ENCODE measurements around the gene GAPVD1. TPM values are rescaled to one million over a fixed set of nuclear protein-coding genes. Genes with fewer than 3 reads are reported as not detected.

The GAPVD1 gene
- total RNA-seq, 2 experiments from 2014 or later, result 74.1 to 82.2 TPM

DNA sequence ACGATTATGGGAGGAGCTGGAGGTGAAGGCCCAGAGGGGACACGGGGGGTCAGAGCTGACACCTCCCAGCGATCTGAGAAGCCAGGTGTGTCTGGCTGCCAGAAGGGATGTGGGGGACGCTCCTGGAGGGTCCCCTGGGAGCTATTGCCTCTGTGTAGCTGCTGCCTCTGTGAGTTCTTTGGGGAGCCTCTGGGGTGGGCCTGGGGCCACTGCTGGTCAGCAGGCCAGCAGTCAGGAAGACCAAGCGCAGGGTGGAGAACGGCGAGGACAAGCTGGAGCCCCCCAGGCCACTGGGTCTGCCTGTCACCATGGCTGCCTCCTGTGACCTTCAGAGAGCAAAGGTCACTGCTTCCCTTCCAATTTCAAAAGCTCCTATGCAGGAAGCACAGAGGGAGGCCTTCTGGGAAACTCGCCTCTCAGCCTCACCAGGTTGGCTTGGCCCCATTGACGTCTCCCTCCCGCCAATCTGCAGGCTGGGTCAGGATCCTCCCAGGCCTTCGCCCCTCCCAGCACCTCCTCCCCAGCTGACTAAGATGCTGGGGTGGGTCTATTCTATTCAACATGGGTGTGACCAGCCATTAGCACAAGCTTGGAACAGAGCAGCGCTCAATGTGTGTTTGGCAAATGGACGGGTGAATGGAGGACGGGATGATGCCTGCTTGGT is 126.4 kb downstream of the GAPVD1 start:
- TF ChIP-seq, protein P1, sequence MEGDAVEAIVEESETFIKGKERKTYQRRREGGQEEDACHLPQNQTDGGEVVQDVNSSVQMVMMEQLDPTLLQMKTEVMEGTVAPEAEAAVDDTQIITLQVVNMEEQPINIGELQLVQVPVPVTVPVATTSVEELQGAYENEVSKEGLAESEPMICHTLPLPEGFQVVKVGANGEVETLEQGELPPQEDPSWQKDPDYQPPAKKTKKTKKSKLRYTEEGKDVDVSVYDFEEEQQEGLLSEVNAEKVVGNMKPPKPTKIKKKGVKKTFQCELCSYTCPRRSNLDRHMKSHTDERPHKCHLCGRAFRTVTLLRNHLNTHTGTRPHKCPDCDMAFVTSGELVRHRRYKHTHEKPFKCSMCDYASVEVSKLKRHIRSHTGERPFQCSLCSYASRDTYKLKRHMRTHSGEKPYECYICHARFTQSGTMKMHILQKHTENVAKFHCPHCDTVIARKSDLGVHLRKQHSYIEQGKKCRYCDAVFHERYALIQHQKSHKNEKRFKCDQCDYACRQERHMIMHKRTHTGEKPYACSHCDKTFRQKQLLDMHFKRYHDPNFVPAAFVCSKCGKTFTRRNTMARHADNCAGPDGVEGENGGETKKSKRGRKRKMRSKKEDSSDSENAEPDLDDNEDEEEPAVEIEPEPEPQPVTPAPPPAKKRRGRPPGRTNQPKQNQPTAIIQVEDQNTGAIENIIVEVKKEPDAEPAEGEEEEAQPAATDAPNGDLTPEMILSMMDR (IDR thresholded peaks at IDR 0.05), result no peak
- Histone ChIP-seq H3K36me3 (ENCODE audit: insufficient read depth, low read length) (no peaks in the 10 kb centered on the region), H3K4me1 (ENCODE audit: insufficient read depth, low read length) (no peaks in the 10 kb centered on the region), H3K27me3 (ENCODE audit: control insufficient read depth in 1 of 2, insufficient read depth in 2 of 2, low read length in 2 of 2) (peaks cover 3 to 6% of the 10 kb centered on the region in 2 experiments), H3K9me3 (ENCODE audit: control insufficient read depth in 1 of 2, insufficient read depth in 1 of 2, low read length in 2 of 2) (no peaks in the 10 kb centered on the region), H3K4me3 (ENCODE audit: low read length) (no peak overlapping the region), H3K27ac (ENCODE audit: low read depth in 1 of 2, low read length in 2 of 2) (no peak overlapping the region)
- H3K36me3 Mint-ChIP-seq (ENCODE audit: low read depth), result no peaks in the 10 kb centered on the region
- CTCF ChIA-PET, result no interaction called here
- H3K4me3 Mint-ChIP-seq, result no peak overlapping the region
- no peaks in the 10 kb centered on the region for H3K9me3 Mint-ChIP-seq
- DNase-seq, result no peak
- intact Hi-C loops (cut with DNase I, micrococcal nuclease), result no loop called here
- no peaks in the 10 kb centered on the region for H3K4me1 Mint-ChIP-seq (ENCODE audit: low read depth)
- POLR2A ChIA-PET, result no interaction called here
- no peaks in the 10 kb centered on the region for H3K27me3 Mint-ChIP-seq
- no peak overlapping the region for H3K27ac Mint-ChIP-seq
- no peak for ATAC-seq (ENCODE audit: poor library complexity)

GRCh38 chr9:125388978-125389377 is 127.4 kb downstream of the GAPVD1 start:
- no peak overlapping the region for H3K4me3 Mint-ChIP-seq
- H3K27me3 Mint-ChIP-seq, result no peaks in the 10 kb centered on the region
- peaks cover 3 to 6% of the 10 kb centered on the region in 2 experiments for H3K27me3 ChIP-seq (ENCODE audit: control insufficient read depth in 1 of 2, insufficient read depth in 2 of 2, low read length in 2 of 2)
- no peaks in the 10 kb centered on the region for H3K4me1 Mint-ChIP-seq (ENCODE audit: low read depth)
- no peaks in the 10 kb centered on the region for H3K36me3 Mint-ChIP-seq (ENCODE audit: low read depth)
- H3K36me3 ChIP-seq (ENCODE audit: insufficient read depth, low read length), result no peaks in the 10 kb centered on the region
- ATAC-seq (ENCODE audit: poor library complexity), result no peak
- POLR2A ChIA-PET, result no interaction called here
- DNase-seq, result no peak
- TF ChIP-seq, protein P1 (IDR thresholded peaks at IDR 0.05), result no peak
- CTCF ChIA-PET, result no interaction called here
- no peaks in the 10 kb centered on the region for H3K4me1 ChIP-seq (ENCODE audit: insufficient read depth, low read length)
- H3K4me3 ChIP-seq (ENCODE audit: low read length), result no peak overlapping the region
- no peaks in the 10 kb centered on the region for H3K9me3 Mint-ChIP-seq
- H3K9me3 ChIP-seq (ENCODE audit: control insufficient read depth in 1 of 2, insufficient read depth in 1 of 2, low read length in 2 of 2), result no peaks in the 10 kb centered on the region
- H3K27ac ChIP-seq (ENCODE audit: low read depth in 1 of 2, low read length in 2 of 2), result no peak overlapping the region
- intact Hi-C loops (cut with DNase I, micrococcal nuclease), result no loop called here
- H3K27ac Mint-ChIP-seq, result no peak overlapping the region

DNA sequence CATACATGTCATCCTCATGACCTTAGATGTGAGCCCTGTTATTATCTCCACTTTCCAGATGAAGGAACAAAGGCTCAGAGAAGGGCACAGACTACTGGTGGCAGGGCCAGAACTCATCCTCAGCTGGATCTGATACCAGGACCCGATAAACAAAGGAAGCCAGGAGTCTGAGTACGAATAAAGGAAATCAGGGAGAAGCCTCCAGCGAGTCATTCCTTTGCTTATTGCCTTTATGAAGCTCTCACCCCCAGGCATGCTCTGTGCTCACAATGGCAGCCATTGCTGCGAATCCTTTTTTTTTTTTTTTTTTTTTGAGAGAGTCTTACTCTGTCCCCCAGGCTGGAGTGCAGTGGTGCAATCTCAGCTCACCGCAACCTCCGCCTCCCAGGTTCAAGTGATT is 130.1 kb downstream of the GAPVD1 start:
- ATAC-seq (ENCODE audit: poor library complexity) (no peak), DNase-seq (no peak)
- H3K4me1 ChIP-seq (ENCODE audit: insufficient read depth, low read length), result no peaks in the 10 kb centered on the region
- H3K4me1 Mint-ChIP-seq (ENCODE audit: low read depth), result no peaks in the 10 kb centered on the region
- no peak overlapping the region for H3K4me3 Mint-ChIP-seq
- H3K4me3 ChIP-seq (ENCODE audit: low read length), result no peak overlapping the region
- intact Hi-C loops (cut with DNase I, micrococcal nuclease), result loop anchor here in 1 of 2 experiments (10.0 kb wide), 1 partner anchor 1397 kb away; no protein-coding TSS in a partner anchor
- POLR2A ChIA-PET, result no interaction called here
- H3K27ac Mint-ChIP-seq, result no peak overlapping the region
- H3K36me3 ChIP-seq (ENCODE audit: insufficient read depth, low read length), result no peaks in the 10 kb centered on the region
- CTCF ChIA-PET, result interaction anchor here (0.7 kb wide), 1 partner anchor 927 kb away, joined by 3 read pairs; no protein-coding TSS in a partner anchor
- H3K9me3 Mint-ChIP-seq, result no peaks in the 10 kb centered on the region
- no peak overlapping the region for H3K27ac ChIP-seq (ENCODE audit: low read depth in 1 of 2, low read length in 2 of 2)
- H3K27me3 ChIP-seq (ENCODE audit: control insufficient read depth in 1 of 2, insufficient read depth in 2 of 2, low read length in 2 of 2), result peaks cover 3 to 6% of the 10 kb centered on the region in 2 experiments
- no peaks in the 10 kb centered on the region for H3K9me3 ChIP-seq (ENCODE audit: control insufficient read depth in 1 of 2, insufficient read depth in 1 of 2, low read length in 2 of 2)
- H3K36me3 Mint-ChIP-seq (ENCODE audit: low read depth), result no peaks in the 10 kb centered on the region
- H3K27me3 Mint-ChIP-seq, result no peaks in the 10 kb centered on the region
- TF ChIP-seq, protein P1 (IDR thresholded peaks at IDR 0.05), result no peak

Data from CD4-positive, alpha-beta T cell (primary cell).